GM12865 (cell line): Measurements from ENCODE around the gene ERBB2.

ENCODE experiments used
- DNase-seq: peaks from one replicate; pipeline ENCODE4 v3.0.0; 2010; ENCODE audit warnings: low read depth
- H3K4me3 ChIP-seq: 2 replicates; pipeline ENCODE4 v1.5.1; 2011; ENCODE audit warnings: mild to moderate bottlenecking, low read depth, low read length, control low read depth
- CTCF ChIP-seq: IDR thresholded peaks from 2 replicates; pipeline ENCODE4 v1.5.1; 2011; ENCODE audit warnings: low read length, control low read depth, low read depth, inconsistent platforms; ENCODE audit not compliant: insufficient read depth; ENCODE audit errors: missing control alignments

The ERBB2 gene

GRCh38 chr17:39716073-39716818, 16.4 kb downstream of the ERBB2 start:
- no peak overlapping the region for H3K4me3 ChIP-seq
- no peak for TF ChIP-seq CTCF
- DNase-seq = no peak

GRCh38 chr17:39716879-39717536, 17.1 kb downstream of the ERBB2 start:
- H3K4me3 ChIP-seq = no peak overlapping the region
- TF ChIP-seq CTCF = no peak
- no peak for DNase-seq

- DNase-seq = no peak
- TF ChIP-seq CTCF = no peak
- H3K4me3 ChIP-seq = no peak overlapping the region
These were observed 17.8 kb downstream of the ERBB2 start for GRCh38 chr17:39717660-39718059.

GRCh38 chr17:39719563-39720355, 19.9 kb downstream of the ERBB2 start:
- DNase-seq = no peak
- H3K4me3 ChIP-seq = no peak overlapping the region
- TF ChIP-seq CTCF = no peak

- TF ChIP-seq CTCF = no peak
These were observed 22.2 kb downstream of the ERBB2 start for GRCh38 chr17:39722104-39722503.

GRCh38 chr17:39722965-39723848, 23.3 kb downstream of the ERBB2 start:
- H3K4me3 ChIP-seq = no peak overlapping the region
- DNase-seq = peak; percentile 35
- TF ChIP-seq CTCF = no peak

More at GRCh38 chr17:39722104-39722503, 22.2 kb downstream of the ERBB2 start:
- DNase-seq = no peak
- H3K4me3 ChIP-seq = no peak overlapping the region
